ENCODE data around the gene UBE2K.

Gene UBE2K

GRCh38 chr4:39818646-39819045, 120.7 kb downstream of the UBE2K start:
- H3K4me3 ChIP-seq (ENCODE audit: low read depth in 1 of 5, low read length in 5 of 5) = no peak overlapping the region
- no peak overlapping the region for H3K27ac ChIP-seq (ENCODE audit: low read depth, low read length)
- peaks cover 0 to 6% (median 0%) of the 10 kb centered on the region in 5 donors for H3K36me3 ChIP-seq (ENCODE audit: control insufficient read depth in 5 of 5, insufficient read depth in 5 of 5, low read length in 5 of 5)
- no peaks in the 10 kb centered on the region for H3K27me3 ChIP-seq (ENCODE audit: control insufficient read depth in 5 of 5, insufficient read depth in 4 of 5, low read length in 5 of 5)
- H3K9ac ChIP-seq (ENCODE audit: low read length in 5 of 5) = no peak overlapping the region
- H3K9me3 ChIP-seq (ENCODE audit: control insufficient read depth in 5 of 5, low read length in 5 of 5) = no peaks in the 10 kb centered on the region
- H3K4me1 ChIP-seq (ENCODE audit: control insufficient read depth in 5 of 5, insufficient read depth in 5 of 5, low read length in 5 of 5) = peaks cover 0 to 10% (median 0%) of the 10 kb centered on the region in 5 donors

- H3K4me1 ChIP-seq (ENCODE audit: control insufficient read depth in 5 of 5, insufficient read depth in 5 of 5, low read length in 5 of 5) = peaks cover 0 to 10% (median 0%) of the 10 kb centered on the region in 5 donors
- no peaks in the 10 kb centered on the region for H3K27me3 ChIP-seq (ENCODE audit: control insufficient read depth in 5 of 5, insufficient read depth in 4 of 5, low read length in 5 of 5)
- peak overlapping the region; percentile 10 for H3K27ac ChIP-seq (ENCODE audit: low read depth, low read length)
- H3K36me3 ChIP-seq (ENCODE audit: control insufficient read depth in 5 of 5, insufficient read depth in 5 of 5, low read length in 5 of 5) = peaks cover 2 to 9% (median 3%) of the 10 kb centered on the region in 5 donors
- H3K9ac ChIP-seq (ENCODE audit: low read length in 5 of 5) = no peak overlapping the region
- H3K9me3 ChIP-seq (ENCODE audit: control insufficient read depth in 5 of 5, low read length in 5 of 5) = no peaks in the 10 kb centered on the region
- H3K4me3 ChIP-seq (ENCODE audit: low read depth in 1 of 5, low read length in 5 of 5) = no peak overlapping the region
These were observed 122.2 kb downstream of the UBE2K start for GRCh38 chr4:39820186-39820585.

GRCh38 chr4:39821951-39822350, 124.0 kb downstream of the UBE2K start:
- Histone ChIP-seq H3K9ac (ENCODE audit: low read length in 5 of 5) (no peak overlapping the region), H3K4me3 (ENCODE audit: low read depth in 1 of 5, low read length in 5 of 5) (no peak overlapping the region), H3K4me1 (ENCODE audit: control insufficient read depth in 5 of 5, insufficient read depth in 5 of 5, low read length in 5 of 5) (peaks cover 0 to 14% (median 3%) of the 10 kb centered on the region in 5 donors), H3K27me3 (ENCODE audit: control insufficient read depth in 5 of 5, insufficient read depth in 4 of 5, low read length in 5 of 5) (no peaks in the 10 kb centered on the region), H3K27ac (ENCODE audit: low read depth, low read length) (no peak overlapping the region), H3K36me3 (ENCODE audit: control insufficient read depth in 5 of 5, insufficient read depth in 5 of 5, low read length in 5 of 5) (peaks cover 3 to 13% (median 4%) of the 10 kb centered on the region in 5 donors), H3K9me3 (ENCODE audit: control insufficient read depth in 5 of 5, low read length in 5 of 5) (no peaks in the 10 kb centered on the region)

GRCh38 chr4:39822662-39823061, 124.7 kb downstream of the UBE2K start:
- peaks cover 0 to 14% (median 3%) of the 10 kb centered on the region in 5 donors for H3K4me1 ChIP-seq (ENCODE audit: control insufficient read depth in 5 of 5, insufficient read depth in 5 of 5, low read length in 5 of 5)
- peaks cover 3 to 13% (median 4%) of the 10 kb centered on the region in 5 donors for H3K36me3 ChIP-seq (ENCODE audit: control insufficient read depth in 5 of 5, insufficient read depth in 5 of 5, low read length in 5 of 5)
- no peak overlapping the region for H3K9ac ChIP-seq (ENCODE audit: low read length in 5 of 5)
- no peak overlapping the region for H3K4me3 ChIP-seq (ENCODE audit: low read depth in 1 of 5, low read length in 5 of 5)
- H3K27ac ChIP-seq (ENCODE audit: low read depth, low read length) = no peak overlapping the region
- H3K9me3 ChIP-seq (ENCODE audit: control insufficient read depth in 5 of 5, low read length in 5 of 5) = no peaks in the 10 kb centered on the region
- H3K27me3 ChIP-seq (ENCODE audit: control insufficient read depth in 5 of 5, insufficient read depth in 4 of 5, low read length in 5 of 5) = no peaks in the 10 kb centered on the region

- H3K36me3 ChIP-seq (ENCODE audit: control insufficient read depth in 5 of 5, insufficient read depth in 5 of 5, low read length in 5 of 5) = peaks cover 3 to 17% (median 7%) of the 10 kb centered on the region in 5 donors
- H3K9ac ChIP-seq (ENCODE audit: low read length in 5 of 5) = no peak overlapping the region
- H3K4me1 ChIP-seq (ENCODE audit: control insufficient read depth in 5 of 5, insufficient read depth in 5 of 5, low read length in 5 of 5) = peaks cover 0 to 14% (median 3%) of the 10 kb centered on the region in 5 donors
- H3K9me3 ChIP-seq (ENCODE audit: control insufficient read depth in 5 of 5, low read length in 5 of 5) = no peaks in the 10 kb centered on the region
- no peak overlapping the region for H3K4me3 ChIP-seq (ENCODE audit: low read depth in 1 of 5, low read length in 5 of 5)
- no peak overlapping the region for H3K27ac ChIP-seq (ENCODE audit: low read depth, low read length)
- H3K27me3 ChIP-seq (ENCODE audit: control insufficient read depth in 5 of 5, insufficient read depth in 4 of 5, low read length in 5 of 5) = no peaks in the 10 kb centered on the region
These were observed 125.3 kb downstream of the UBE2K start for GRCh38 chr4:39823191-39823590.

GRCh38 chr4:39825090-39825489, 127.2 kb downstream of the UBE2K start:
- Histone ChIP-seq H3K9ac (ENCODE audit: low read length in 5 of 5) (no peak overlapping the region), H3K27me3 (ENCODE audit: control insufficient read depth in 5 of 5, insufficient read depth in 4 of 5, low read length in 5 of 5) (no peaks in the 10 kb centered on the region), H3K4me1 (ENCODE audit: control insufficient read depth in 5 of 5, insufficient read depth in 5 of 5, low read length in 5 of 5) (peaks cover 0 to 14% (median 3%) of the 10 kb centered on the region in 5 donors), H3K9me3 (ENCODE audit: control insufficient read depth in 5 of 5, low read length in 5 of 5) (no peaks in the 10 kb centered on the region), H3K4me3 (ENCODE audit: low read depth in 1 of 5, low read length in 5 of 5) (no peak overlapping the region), H3K27ac (ENCODE audit: low read depth, low read length) (no peak overlapping the region), H3K36me3 (ENCODE audit: control insufficient read depth in 5 of 5, insufficient read depth in 5 of 5, low read length in 5 of 5) (peaks cover 12 to 33% (median 16%) of the 10 kb centered on the region in 5 donors)

DNA sequence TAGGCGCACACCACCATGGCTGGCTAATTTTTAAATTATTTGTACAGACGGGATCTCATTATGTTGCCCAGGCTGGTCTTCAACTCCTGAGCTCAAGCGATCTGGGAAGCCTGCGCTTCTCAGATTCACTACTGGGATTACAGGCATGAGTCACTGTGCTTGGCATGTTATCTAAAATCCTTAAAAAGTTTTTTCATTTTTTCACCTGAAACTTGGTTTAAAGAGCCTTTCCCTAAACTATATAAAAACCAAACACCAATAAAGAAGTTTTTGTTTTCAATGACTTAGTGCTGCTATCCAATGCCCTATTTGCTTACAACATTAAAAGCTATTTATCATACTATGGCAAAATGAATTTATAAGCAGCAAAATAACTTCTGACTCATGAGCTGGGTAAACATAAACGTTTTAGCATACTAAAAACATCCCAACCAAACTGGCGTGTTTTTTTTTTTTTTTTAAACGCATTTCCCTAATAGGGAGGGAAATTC, 127.8 kb downstream of the UBE2K start:
- Histone ChIP-seq H3K9ac (ENCODE audit: low read length in 5 of 5) (no peak overlapping the region), H3K9me3 (ENCODE audit: control insufficient read depth in 5 of 5, low read length in 5 of 5) (no peaks in the 10 kb centered on the region), H3K4me3 (ENCODE audit: low read depth in 1 of 5, low read length in 5 of 5) (no peak overlapping the region), H3K27ac (ENCODE audit: low read depth, low read length) (no peak overlapping the region), H3K36me3 (ENCODE audit: control insufficient read depth in 5 of 5, insufficient read depth in 5 of 5, low read length in 5 of 5) (peaks cover 13 to 40% (median 21%) of the 10 kb centered on the region in 5 donors), H3K4me1 (ENCODE audit: control insufficient read depth in 5 of 5, insufficient read depth in 5 of 5, low read length in 5 of 5) (peaks cover 0 to 14% (median 3%) of the 10 kb centered on the region in 5 donors), H3K27me3 (ENCODE audit: control insufficient read depth in 5 of 5, insufficient read depth in 4 of 5, low read length in 5 of 5) (no peaks in the 10 kb centered on the region)
